ENCODE measurements around the gene LCN12.

DNA sequence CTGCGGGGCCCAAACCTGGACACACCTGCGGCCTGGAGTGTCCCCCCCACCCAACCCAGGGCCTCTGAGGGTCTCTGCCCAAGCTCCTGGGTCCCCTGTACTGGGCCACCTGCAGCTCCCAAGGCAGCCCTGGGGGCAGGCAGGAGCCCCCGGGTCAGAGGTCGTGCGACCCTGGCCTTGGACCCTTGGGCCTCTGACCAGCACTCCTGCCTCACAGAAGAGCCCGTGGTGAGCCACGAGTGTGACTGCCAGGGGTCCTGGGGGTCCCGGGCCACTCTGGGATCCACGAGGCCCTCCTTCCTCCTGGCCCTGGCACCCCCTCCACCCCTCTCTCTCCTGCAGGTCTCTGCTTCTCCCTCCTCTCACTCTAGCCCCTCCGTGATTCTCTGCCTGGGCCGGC is 20.3 kb downstream of the LCN12 start:
- TF ChIP-seq ZNF274 (IDR thresholded peaks at IDR 0.05; ENCODE audit: low read depth, low read length) (no peak), CEBPB (IDR thresholded peaks at IDR 0.05; ENCODE audit: low read depth) (no peak), JUND (IDR thresholded peaks at IDR 0.05) (no peak), SRF (IDR thresholded peaks at IDR 0.05; ENCODE audit: low read depth) (no peak), RAD21 (IDR thresholded peaks at IDR 0.05; ENCODE audit: low read depth) (no peak), EZH2phosphoT487 (IDR thresholded peaks at IDR 0.05; ENCODE audit: borderline replicate concordance) (no peak), POLR2A (IDR thresholded peaks at IDR 0.05; ENCODE audit: borderline replicate concordance, extremely low read depth, insufficient read depth, insufficient read length) (no peak)
- TF ChIP-seq, protein P1, sequence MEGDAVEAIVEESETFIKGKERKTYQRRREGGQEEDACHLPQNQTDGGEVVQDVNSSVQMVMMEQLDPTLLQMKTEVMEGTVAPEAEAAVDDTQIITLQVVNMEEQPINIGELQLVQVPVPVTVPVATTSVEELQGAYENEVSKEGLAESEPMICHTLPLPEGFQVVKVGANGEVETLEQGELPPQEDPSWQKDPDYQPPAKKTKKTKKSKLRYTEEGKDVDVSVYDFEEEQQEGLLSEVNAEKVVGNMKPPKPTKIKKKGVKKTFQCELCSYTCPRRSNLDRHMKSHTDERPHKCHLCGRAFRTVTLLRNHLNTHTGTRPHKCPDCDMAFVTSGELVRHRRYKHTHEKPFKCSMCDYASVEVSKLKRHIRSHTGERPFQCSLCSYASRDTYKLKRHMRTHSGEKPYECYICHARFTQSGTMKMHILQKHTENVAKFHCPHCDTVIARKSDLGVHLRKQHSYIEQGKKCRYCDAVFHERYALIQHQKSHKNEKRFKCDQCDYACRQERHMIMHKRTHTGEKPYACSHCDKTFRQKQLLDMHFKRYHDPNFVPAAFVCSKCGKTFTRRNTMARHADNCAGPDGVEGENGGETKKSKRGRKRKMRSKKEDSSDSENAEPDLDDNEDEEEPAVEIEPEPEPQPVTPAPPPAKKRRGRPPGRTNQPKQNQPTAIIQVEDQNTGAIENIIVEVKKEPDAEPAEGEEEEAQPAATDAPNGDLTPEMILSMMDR (IDR thresholded peaks at IDR 0.05 in 2 of 3, conservative IDR thresholded peaks at IDR 0.05 in 1 of 3; ENCODE audit: borderline replicate concordance in 1 of 3, insufficient read depth in 1 of 3, low read depth in 2 of 3, low read length in 2 of 3) = no peak
- TF ChIP-seq, protein P2, sequence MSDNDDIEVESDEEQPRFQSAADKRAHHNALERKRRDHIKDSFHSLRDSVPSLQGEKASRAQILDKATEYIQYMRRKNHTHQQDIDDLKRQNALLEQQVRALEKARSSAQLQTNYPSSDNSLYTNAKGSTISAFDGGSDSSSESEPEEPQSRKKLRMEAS (IDR thresholded peaks at IDR 0.05) = no peak
- TF ChIP-seq, protein P3, sequence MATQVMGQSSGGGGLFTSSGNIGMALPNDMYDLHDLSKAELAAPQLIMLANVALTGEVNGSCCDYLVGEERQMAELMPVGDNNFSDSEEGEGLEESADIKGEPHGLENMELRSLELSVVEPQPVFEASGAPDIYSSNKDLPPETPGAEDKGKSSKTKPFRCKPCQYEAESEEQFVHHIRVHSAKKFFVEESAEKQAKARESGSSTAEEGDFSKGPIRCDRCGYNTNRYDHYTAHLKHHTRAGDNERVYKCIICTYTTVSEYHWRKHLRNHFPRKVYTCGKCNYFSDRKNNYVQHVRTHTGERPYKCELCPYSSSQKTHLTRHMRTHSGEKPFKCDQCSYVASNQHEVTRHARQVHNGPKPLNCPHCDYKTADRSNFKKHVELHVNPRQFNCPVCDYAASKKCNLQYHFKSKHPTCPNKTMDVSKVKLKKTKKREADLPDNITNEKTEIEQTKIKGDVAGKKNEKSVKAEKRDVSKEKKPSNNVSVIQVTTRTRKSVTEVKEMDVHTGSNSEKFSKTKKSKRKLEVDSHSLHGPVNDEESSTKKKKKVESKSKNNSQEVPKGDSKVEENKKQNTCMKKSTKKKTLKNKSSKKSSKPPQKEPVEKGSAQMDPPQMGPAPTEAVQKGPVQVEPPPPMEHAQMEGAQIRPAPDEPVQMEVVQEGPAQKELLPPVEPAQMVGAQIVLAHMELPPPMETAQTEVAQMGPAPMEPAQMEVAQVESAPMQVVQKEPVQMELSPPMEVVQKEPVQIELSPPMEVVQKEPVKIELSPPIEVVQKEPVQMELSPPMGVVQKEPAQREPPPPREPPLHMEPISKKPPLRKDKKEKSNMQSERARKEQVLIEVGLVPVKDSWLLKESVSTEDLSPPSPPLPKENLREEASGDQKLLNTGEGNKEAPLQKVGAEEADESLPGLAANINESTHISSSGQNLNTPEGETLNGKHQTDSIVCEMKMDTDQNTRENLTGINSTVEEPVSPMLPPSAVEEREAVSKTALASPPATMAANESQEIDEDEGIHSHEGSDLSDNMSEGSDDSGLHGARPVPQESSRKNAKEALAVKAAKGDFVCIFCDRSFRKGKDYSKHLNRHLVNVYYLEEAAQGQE (IDR thresholded peaks at IDR 0.05; ENCODE audit: low read depth) = no peak
